ENCODE results near the gene RBM19.

RBM19 gene

DNA sequence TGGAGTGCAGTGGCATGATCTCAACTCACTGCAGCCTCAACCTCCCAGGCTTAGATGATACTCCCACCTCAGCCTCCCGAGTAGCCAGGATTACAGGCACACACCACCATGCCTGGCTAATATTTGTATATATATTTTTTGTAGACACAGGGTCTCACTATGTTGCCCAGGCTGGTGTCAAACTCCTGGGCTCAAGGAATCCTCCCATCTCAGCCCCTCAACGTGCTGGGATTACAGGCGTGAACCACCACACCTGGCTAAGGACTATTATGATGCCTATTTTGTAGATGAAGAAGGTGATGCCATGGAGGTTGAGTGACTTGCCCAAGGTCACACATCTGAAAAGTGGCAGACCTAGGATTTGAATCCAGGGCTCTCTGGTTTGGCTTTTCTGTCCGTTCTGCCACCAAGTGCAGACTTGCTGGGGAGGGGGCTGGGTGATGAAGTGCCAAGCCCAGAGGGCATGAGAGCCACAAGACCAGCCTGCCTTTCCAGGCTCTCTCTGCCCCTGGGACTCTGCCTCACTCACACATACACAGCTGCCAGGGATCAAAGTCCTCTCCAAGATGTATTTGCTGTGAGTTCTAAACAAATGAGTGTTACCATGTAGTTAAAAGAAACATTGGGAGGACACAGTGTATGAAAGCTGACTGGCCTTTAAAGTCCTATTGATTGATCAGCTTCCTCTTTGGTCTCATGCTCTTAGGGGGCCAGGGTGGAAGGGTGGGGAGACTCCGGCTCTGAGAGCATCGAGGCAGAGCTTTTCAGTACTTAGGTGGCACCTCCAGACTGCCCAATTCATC, 21.3 kb upstream of the RBM19 start:
- no peak for DNase-seq (ENCODE audit: low read depth)

DNA sequence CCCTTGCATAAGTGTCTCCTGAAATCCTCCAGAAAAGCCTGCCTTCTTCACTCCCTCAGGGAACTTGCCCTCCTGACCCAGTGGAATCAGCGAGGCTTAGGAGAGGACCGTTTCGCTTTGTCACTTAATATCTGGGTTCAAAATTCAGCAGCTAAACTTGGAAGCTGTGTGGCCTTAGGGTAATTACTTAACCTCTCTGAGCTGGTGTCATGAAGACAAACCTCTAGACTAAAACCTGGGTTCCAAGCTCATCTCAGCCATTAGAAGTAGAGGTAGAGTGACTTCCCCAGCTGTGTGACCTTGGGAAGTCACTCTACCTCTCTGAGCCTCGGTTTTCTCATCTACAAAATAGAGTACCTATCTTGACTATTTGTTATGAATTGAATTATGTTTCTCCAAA, 18.3 kb upstream of the RBM19 start:
- DNase-seq (ENCODE audit: low read depth): no peak

DNA sequence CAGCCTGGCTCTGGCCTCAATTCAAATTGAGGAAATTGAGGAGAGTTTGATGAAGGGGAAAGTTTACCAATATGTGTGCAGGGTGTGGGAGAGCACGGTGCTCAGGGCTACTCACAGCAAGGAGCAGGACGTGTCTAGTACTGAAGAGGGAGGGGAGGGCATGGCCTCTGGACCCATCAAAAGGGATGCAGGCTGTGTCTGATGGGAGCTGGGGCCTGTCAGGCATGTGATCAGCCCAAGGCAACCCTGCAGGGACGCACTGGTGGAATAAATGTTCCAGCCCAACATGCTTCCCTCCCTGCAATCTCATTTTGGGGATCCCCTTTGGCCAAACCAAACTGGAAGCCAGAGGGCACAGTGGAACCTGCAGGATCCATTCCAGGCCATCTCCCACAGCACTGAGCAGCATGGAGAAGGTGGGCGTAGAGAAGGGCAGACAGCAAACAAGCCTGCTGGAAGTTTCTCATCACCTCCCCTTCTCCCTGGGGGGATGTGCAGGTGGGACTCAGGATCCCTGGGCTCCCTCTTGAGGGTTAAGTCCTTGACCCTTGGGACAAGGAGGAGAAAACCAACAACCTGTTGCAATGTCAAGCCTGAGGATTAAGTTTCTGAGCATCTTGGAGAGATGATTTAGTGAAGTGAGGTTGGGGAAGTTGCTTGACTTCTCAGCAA, 17.8 kb upstream of the RBM19 start:
- DNase-seq (ENCODE audit: low read depth): no peak

DNA sequence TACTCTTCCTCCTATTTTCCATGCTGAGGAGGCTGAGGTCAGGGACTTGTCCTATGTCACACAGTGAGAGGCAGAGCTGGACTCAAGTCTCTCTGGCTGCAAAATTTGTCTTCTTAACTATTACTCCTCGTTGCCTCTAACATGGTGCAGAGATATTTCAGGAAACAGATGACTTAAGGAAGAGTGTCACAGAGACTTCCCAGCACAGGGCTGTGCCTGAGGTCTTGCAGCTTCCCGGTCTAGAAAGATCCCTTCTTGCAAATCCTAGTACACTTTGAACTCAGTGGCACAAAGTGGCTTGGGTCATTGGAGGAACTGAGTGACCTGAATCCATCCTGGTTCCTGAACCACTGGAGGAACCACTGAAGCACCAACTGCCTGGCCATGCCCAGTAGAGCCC, 17.1 kb upstream of the RBM19 start:
- no peak for DNase-seq (ENCODE audit: low read depth)

DNA sequence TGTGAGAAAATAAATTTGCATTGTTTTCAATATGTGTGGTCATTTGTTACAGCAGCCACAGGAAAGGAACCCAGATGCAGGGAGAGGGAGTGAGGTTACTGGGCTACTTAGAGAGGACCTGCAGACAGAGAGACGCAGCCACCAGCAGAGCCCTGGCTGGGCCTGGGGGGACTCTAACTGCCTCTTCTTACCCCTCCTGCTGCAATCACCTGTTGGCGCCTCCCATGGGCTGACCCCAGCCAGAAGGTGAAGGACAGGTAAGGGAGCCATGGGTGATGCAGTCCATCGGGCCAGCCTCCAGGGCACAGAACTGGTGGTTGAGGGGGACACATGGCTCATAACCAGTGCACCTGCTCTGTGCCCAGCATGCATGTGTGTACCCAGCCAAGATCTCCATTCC, 15.8 kb upstream of the RBM19 start:
- no peak for DNase-seq (ENCODE audit: low read depth)

DNA sequence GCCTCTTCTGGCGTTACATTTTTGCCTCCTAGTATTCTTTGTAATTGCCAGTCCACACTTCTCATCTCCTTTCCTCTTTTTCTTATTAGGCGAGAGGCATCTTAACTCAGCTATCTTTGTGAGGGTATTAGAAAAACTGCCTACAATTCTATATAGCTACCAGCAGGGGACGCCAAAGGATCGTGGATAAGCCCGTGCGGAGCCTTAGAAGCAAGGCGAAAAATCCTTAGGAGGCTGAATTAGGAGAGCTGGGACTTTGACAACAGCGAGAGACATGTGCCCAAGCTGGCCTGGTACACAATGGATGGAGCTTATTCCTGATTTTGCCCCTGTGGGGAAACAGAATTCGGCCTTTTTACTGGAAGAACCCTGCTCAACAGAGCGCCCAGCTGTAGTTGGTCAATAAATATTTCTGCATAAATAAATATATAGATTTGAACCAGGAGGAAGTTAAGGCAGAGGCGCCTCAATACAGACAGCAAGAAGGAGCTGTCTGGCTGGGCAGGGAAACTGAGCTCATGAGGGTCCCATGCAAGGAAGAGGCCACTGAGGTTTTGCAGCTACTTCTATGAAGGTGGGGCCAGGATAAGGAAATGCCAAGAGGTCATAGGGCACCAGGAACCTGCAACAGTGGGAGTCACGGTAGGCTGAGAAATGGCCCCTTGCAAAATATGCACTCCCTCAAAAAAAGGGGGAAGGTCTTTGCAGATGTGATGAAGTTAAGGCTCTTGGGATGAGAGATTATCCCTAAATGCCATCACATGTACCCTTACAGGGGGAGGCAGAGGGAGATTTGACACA, 14.6 kb upstream of the RBM19 start:
- DNase-seq (ENCODE audit: low read depth): no peak

DNA sequence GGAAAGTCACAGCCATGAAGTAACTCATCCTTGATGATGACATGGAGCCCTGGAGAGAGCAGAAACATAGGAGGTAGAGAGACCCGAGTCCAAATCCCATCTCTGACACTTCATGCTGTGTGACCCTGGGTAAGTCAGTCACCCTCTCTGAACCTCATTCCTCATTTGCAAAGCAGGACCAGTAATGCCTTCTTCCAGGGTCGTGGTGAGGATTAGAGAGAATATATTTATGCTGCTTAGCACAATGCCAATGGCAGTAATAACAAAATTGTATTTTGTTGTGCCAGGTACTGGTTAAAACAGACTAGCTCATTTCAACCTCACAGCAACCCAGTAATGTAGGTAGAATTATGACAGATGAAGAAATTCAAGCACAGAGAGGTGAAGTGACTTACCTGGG, 13.9 kb upstream of the RBM19 start:
- DNase-seq (ENCODE audit: low read depth): no peak

DNA sequence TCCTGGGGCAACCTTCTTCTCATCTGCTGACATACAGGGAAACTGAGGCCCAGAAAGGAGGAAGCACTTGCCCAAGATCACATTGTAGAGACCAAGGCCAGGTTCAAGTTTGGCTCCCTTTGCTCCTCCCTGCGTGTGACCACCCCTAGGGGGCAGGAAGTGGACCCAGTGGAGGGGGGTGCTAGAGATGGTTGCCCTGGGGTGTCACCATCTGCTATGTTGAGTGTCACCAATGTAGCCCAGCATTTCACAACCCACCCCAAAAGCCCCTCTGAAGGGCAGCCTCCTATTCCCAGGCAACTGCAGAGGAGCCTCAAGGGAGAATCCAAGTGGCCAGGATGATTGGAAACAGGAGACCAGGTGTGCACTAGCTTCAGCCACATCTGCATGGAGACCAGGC, 12.0 kb upstream of the RBM19 start:
- no peak for DNase-seq (ENCODE audit: low read depth)

DNA sequence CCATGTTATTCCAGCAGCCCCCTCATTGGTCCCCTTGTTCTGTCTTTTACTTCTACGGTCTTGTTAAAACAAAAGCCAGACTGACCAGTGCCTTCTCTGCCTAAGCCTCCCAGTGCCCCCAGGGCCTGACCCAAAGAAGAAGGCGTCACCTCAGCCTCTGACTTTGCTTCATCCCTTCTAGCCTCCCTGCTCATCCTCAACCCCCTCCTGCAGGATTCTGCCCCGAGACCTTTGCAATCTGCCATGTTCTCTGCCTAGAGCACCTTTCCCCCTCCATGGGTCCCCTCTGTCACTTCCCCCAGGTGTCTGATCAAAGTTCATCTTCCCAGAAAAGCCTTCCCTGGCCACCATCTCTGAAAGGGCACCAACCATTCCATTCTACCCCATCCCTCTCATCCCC, 7.9 kb upstream of the RBM19 start:
- no peak for DNase-seq (ENCODE audit: low read depth)

DNA sequence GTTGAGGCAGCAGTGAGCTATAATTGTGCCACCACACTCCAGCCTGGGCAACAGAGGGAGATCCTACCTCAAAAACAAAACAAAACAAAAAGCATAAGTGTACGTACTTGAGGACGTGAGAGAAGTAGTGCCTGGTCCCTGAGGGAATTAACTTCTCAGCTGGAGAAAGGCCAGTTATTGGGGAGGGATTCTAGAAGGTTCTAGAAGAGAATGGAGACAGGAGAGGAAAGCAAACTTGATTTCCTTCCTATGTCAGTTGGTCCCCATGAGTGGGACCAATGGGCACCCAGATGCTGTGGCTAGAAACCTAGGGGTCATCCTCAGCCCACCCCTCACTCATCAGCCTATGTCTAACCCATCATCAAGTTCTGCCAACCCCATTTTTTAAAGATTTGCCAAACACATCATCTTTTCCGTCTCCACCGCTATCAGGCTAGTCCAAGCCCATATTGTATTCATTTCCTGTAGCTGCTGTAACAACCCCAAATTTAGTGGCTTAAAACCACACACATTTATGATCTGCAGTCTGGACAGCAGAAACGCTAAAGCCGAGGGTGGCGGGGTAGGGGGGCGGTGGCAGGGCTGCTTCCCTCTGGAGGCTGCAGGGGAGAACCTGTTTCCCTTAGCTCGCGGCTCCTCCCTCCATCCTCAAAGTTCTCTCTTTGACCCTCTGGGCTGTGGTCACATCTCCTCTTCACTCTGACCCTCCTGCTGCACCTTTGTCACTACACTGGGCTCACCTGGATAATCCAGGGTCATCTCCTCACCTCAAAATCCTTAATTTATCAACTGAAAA, 7.2 kb upstream of the RBM19 start:
- DNase-seq (ENCODE audit: low read depth): no peak

DNA sequence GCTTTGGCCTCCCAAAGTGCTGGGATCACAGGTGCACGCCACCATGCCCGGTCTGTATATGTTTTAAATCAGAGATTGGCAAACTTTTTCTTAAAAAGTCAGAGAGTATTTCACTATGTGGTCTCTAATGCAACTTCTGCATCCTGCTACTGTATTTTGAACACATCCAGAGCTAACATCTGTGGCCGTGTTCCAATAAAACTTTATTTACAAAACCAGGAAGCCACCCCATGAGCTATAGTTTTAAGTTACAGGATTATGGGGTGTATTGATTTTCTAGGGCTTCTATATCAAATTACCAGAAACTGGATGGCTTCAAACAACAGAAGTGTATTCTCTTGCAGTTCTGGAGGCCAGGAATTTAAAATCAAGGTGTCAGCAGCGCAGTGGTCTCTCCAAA, 5.3 kb upstream of the RBM19 start:
- no peak for DNase-seq (ENCODE audit: low read depth)

DNA sequence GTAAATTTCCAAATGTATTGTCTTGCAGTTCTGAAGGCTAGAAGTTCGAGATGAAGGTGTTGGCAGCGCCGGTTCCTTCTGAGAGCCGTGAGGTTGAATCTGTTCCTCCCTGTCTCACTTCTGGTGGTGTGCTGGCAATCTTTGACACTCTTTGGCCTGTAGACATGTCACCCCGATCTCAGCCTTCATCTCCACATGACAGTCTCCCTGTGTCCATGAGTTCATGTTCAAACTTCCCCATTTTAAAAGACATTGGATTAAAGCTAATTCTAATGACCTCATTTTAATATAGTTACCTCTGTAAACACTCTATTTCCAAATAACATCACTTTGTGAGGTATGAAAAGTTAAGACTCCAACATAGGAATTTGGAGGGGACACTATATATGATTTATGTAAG, 4.1 kb upstream of the RBM19 start:
- no peak for DNase-seq (ENCODE audit: low read depth)

DNA sequence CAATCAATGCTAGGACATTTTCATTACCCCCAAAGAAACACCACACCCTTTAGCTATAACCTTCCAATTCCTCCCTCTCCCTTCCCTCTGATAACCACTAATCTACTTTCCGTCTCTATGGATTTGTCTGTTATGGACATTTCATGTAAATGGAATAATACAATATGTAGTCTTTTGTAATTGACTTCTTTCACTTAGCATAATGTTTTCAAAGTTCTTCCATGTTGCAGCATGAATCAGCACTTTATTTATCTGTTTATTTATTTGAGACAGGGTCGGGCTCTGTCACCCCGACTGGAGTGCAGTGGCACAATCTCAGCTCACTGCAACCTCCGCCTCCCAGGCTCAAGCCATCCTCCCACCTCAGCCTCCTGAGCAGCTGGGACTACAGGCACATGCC, 1.2 kb upstream of the RBM19 start:
- DNase-seq (ENCODE audit: low read depth): no peak

DNA sequence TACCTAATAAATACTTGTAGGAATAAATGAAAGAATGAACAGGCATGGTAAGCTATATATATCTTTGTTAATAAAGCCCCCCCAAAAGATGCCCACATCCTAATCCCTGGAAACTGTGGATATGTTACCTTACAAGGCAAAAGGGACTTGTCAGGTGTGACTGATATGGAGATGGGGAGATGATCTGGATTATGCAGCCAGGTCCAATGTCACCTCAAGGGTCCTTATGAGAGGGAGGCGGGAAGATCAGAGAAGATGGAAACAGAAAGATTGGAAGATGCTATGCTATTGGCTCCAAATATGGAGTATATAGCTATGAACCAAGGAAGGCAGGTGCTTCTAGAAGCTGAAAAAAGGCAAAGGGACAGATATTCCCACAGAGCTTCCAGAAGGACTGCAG, 3.4 kb downstream of the RBM19 start:
- DNase-seq (ENCODE audit: low read depth): no peak

DNA sequence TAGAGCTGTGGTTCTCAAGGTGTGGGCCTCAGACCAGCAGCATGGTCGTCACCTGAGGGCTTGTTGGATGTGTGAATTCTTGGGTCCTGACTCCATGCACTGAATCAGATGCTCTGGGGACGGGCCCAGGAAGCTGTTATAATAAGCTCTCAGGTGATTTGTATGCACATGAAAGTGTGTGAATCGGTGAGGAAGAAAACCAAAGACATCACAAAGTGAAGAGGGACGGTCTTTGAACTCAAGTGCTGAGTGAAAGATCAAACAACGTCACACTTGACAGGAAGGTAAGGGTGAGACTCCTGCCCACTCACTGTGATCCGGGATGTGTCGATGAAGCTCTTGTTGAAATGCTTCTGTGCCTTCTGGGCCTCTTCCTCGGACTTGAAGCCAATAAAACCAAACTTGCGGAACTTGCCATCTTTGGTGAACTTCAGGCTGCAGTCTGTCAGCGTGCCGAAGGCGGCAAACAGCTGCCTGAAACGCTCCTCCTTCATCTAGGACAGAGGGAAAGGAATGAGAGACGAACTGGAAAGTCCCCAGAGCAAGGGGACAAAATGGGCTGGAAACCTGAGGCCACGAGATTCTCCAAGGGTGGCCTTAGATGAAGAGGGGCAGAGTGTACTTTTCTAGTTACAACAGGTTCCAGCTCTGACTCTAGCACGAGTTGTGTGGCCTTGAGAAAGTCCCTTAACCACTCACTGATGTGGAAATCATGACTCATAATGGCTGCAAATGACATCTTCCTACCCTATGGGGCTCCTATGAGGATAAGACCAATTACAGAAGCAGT, 4.0 kb downstream of the RBM19 start:
- DNase-seq (ENCODE audit: low read depth): no peak

DNA sequence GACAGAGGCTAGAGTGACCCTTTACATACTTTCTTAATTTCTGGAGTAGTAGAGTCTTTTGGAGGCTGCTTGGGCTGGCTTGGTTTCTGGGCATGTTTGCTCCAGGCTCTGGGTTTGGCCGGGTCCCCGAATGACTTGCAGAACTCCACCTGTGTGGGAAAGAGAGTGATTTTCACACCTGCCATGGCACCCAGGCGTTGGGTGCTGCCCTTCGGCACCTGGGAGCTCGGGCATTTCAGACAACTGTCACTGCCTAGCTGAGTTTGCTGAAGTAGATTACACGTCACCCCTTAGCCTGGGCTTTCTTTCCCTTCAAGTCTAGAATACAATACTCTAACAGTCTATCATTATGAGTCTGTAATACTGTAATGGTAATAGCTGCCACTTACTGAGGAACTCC, 6.1 kb downstream of the RBM19 start:
- no peak for DNase-seq (ENCODE audit: low read depth)

DNA sequence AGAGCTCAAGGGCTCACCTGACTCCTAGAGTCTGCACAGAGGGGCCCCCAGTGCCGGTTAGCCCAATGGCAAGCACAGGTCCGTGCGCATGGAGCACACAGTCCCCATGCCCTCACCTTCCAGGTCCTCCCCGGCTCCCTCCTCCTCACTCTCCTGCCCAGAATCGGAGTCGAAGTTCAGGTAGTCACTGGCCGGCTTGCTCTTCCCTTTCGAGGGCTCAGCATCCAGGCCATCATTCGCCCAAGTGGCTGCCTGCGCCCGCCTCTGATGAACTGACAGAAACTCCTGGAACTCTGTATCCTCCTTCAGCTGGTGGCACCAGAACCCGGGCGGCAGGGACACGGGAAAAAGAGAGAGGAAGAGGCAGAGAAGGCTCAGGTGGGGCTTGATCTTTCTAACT, 7.0 kb downstream of the RBM19 start:
- no peak for DNase-seq (ENCODE audit: low read depth)

DNA sequence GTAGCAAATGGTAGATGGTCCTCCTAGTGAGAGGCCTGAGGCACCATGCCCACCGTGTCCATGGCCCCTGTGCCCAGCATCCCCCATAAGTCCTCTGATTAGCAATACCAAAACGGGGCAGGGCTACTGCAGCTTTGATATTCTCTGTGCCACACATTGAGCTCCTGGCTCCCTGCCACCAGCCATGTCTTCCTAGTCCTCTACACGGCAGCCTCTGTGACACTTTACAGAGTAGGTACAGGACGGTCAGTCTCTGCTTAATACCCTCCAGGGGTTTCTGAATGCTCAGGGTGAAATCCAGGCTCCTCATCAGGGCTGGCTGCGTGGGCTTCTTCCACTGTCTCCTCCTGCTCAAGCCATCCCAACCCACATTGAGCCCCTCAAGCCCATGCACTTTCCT, 8.0 kb downstream of the RBM19 start:
- no peak for DNase-seq (ENCODE audit: low read depth)

DNA sequence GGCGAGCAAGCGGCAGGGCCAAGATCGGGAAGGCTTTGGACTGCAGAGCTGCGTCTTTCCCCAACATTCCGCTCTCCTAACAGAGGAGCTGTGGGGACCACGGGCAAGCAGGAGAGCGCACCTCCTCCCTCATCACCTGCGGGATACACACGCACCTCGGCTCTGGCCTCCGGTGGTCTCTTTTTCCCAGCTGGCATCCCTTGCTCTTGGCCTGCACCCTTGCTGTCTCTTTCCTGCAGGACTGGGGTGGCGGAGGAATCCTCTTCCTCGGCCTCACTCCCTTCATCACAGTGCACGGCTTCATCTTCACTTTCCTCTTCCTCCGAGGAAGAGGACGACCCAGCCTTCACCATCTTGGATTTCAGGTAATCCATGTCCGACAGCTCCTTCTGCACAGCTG, 8.5 kb downstream of the RBM19 start:
- DNase-seq (ENCODE audit: low read depth): no peak

DNA sequence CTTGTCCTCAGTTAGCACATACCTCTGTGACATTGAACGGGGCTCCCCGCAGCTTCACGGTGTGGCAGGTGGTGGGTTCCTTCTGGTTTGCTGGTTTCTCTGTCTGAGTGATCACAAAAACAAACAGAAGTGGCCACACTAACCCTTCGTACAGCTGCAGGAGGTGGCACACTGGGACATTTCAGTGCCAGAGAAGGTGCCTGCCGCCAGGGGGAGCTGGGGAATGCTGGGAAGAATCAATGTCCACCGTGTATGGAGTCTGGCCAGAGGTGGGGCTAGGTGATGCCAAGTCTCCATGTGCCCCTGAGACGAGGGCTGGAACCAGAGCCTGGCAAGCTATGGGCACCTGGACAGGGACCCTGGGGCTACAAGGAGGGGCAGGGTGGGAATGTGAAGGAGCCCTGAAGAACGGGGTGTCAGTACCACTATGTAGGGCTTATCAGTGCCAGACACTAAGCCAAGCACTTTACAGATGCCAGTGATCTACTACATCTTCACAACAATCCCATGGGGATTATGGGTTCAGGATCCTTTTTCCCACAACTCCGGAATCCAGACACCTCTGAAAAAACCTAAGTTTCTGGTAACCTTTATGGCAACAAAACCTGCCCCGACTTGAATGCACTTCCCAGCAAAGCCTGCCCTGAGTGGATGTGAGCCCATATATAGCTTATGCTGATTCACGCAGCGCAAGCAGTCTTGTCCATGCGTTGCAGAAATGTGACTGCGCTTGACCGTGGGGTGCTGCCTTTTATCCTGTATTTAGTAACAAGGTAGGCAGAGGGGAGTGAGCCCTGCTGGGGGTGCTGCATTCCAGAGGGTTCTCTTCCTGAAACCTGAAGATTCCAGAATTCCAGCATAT, 10.8 kb downstream of the RBM19 start:
- DNase-seq (ENCODE audit: low read depth): no peak

DNA sequence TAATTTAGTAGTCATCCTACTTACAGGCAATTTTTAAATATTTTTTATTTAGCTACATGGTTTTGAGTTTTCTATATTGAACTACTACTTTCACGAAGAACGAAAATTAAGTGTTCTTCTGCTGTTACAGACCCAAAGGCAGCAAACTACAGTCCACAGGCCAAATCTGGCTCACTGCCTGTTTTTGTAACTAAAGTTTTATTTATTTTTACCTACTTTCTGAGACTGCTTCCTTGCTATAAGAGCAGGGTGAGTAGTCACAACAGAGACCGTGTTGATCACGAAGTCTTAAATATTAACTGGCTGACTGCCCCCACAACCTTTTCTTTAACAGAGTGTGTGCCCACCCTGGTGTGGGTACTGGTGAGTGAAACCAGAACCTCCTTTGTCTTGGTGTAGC, 11.6 kb downstream of the RBM19 start:
- DNase-seq (ENCODE audit: low read depth): no peak
